GM12878 (cell line): ENCODE measurements around the gene NCBP1.

Experiments used
- CHD2 ChIP-seq: IDR thresholded peaks from 2 replicates; pipeline ENCODE4 v1.6.1; 2011; ENCODE audit warnings: low read depth, low read length, improper control_type of control experiment, borderline replicate concordance
- CTCF ChIP-seq, 3 experiments: IDR thresholded peaks in 2 of 3; conservative IDR thresholded peaks in 1 of 3; 2 replicates each; pipeline ENCODE4 v1.5.1; 2011; ENCODE audit warnings: low read depth in 3 of 3, low read length in 3 of 3, mild to moderate bottlenecking in 3 of 3, control low read depth in 2 of 3, moderate library complexity in 2 of 3, inconsistent platforms in 1 of 3, mixed read lengths in 1 of 3; ENCODE audit not compliant: control insufficient read depth in 2 of 3, insufficient read depth in 1 of 3; ENCODE audit errors: extremely low read depth in 1 of 3
- FOXM1 ChIP-seq: IDR thresholded peaks from 2 replicates; pipeline ENCODE4 v1.6.1; 2012; ENCODE audit warnings: low read depth, mild to moderate bottlenecking, inconsistent platforms, low read length, moderate library complexity
- JUND ChIP-seq: IDR thresholded peaks from 2 replicates; pipeline ENCODE4 v1.6.1; 2012; ENCODE audit warnings: low read depth, mild to moderate bottlenecking, low read length, improper control_type of control experiment, moderate library complexity
- NFIC ChIP-seq: IDR thresholded peaks from 2 replicates; pipeline ENCODE4 v1.6.1; 2012; ENCODE audit warnings: low read depth, mild to moderate bottlenecking, inconsistent platforms, low read length, moderate library complexity
- PAX5 ChIP-seq: IDR thresholded peaks from 2 replicates; pipeline ENCODE4 v1.6.1; 2011; ENCODE audit warnings: low read depth, low read length, borderline replicate concordance
- PKNOX1 ChIP-seq: fragments of 450-650 bp; IDR thresholded peaks from 2 replicates; pipeline ENCODE4 v1.6.1; 2016; ENCODE audit warnings: mild to moderate bottlenecking
- POLR2A ChIP-seq: IDR thresholded peaks from 2 replicates; pipeline ENCODE4 v1.6.1; 2011; ENCODE audit warnings: low read depth, mild to moderate bottlenecking, low read length
- POLR2AphosphoS5 ChIP-seq: IDR thresholded peaks from 2 replicates; pipeline ENCODE4 v1.6.1; 2011; ENCODE audit warnings: mild to moderate bottlenecking, low read length, inconsistent platforms
- RAD21 ChIP-seq: IDR thresholded peaks from 2 replicates; pipeline ENCODE4 v1.6.1; 2011; ENCODE audit warnings: mild to moderate bottlenecking, low read depth, low read length, moderate library complexity; ENCODE audit not compliant: insufficient read depth
- TF ChIP-seq, protein P1 (sequence below): fragments of 450-650 bp; IDR thresholded peaks from 2 replicates; pipeline ENCODE4 v1.6.1; 2017; ENCODE audit warnings: antibody characterized with exemption, mild to moderate bottlenecking, moderate library complexity

DNA sequence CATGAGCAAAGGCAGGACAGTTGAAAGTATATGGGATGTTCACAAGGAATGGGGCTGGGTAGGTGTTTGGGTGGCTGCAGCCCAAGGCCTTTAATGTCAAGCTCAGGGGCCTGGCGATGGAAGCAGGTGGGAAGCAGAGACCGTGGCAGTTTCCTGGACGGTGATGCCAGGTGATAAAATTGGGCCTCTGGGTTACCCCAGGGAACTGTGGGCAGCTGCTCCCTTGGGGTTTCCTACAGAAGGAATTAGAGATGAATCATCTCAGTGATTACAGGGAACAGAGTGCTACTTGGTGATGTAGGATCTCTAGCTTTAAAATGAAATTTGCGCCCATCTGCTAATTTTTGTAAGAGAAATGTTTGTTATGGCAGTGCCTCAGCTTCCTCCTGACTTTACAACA lies 39.7 kb upstream of the NCBP1 start:
- no peak for TF ChIP-seq NFIC
- TF ChIP-seq PAX5: no peak
- no peak for TF ChIP-seq FOXM1
- no peak for TF ChIP-seq RAD21
- no peak for TF ChIP-seq JUND
- no peak for TF ChIP-seq POLR2AphosphoS5
- TF ChIP-seq, protein P1, sequence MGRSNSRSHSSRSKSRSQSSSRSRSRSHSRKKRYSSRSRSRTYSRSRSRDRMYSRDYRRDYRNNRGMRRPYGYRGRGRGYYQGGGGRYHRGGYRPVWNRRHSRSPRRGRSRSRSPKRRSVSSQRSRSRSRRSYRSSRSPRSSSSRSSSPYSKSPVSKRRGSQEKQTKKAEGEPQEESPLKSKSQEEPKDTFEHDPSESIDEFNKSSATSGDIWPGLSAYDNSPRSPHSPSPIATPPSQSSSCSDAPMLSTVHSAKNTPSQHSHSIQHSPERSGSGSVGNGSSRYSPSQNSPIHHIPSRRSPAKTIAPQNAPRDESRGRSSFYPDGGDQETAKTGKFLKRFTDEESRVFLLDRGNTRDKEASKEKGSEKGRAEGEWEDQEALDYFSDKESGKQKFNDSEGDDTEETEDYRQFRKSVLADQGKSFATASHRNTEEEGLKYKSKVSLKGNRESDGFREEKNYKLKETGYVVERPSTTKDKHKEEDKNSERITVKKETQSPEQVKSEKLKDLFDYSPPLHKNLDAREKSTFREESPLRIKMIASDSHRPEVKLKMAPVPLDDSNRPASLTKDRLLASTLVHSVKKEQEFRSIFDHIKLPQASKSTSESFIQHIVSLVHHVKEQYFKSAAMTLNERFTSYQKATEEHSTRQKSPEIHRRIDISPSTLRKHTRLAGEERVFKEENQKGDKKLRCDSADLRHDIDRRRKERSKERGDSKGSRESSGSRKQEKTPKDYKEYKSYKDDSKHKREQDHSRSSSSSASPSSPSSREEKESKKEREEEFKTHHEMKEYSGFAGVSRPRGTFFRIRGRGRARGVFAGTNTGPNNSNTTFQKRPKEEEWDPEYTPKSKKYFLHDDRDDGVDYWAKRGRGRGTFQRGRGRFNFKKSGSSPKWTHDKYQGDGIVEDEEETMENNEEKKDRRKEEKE: no peak
- no peak for TF ChIP-seq CTCF (IDR thresholded peaks at IDR 0.05 in 2 of 3, conservative IDR thresholded peaks at IDR 0.05 in 1 of 3; ENCODE audit: control insufficient read depth in 2 of 3, extremely low read depth in 1 of 3, insufficient read depth in 1 of 3, low read depth in 3 of 3, low read length in 3 of 3)
- TF ChIP-seq PKNOX1: no peak
- TF ChIP-seq CHD2: no peak
- no peak for TF ChIP-seq POLR2A
